NCI-H526 treated with DMSO at 0.1 percent for 48 hours (cell line): ENCODE data around the gene STXBP5L.
"Not testable (repeated sequence)": the region's sequence is repeated elsewhere in the genome, so short reads cannot be mapped to it uniquely, and the experiment has no call there.

Source experiments
- DNase-seq: peaks from one replicate; lab custom pipeline; 2025; lab: John Stamatoyannopoulos, UW

The STXBP5L gene

GRCh38 chr3:121230194-121230593, 322.2 kb downstream of the STXBP5L start:
- DNase-seq, result not testable (repeated sequence)

GRCh38 chr3:121231872-121232271, 323.9 kb downstream of the STXBP5L start:
- DNase-seq, result no peak

- DNase-seq, result no peak
These were observed 324.6 kb downstream of the STXBP5L start for GRCh38 chr3:121232309-121233225.

- no peak for DNase-seq
These were observed 335.2 kb downstream of the STXBP5L start for GRCh38 chr3:121243208-121243607.

- DNase-seq, result no peak
These were observed 344.7 kb downstream of the STXBP5L start for GRCh38 chr3:121252676-121253075.

GRCh38 chr3:121269389-121269788, 361.4 kb downstream of the STXBP5L start:
- no peak for DNase-seq

- no peak for DNase-seq
These were observed 366.4 kb downstream of the STXBP5L start for GRCh38 chr3:121274411-121274810.

GRCh38 chr3:121295452-121295851, 387.4 kb downstream of the STXBP5L start:
- no peak for DNase-seq

GRCh38 chr3:121295979-121296378, 388.0 kb downstream of the STXBP5L start:
- no peak for DNase-seq

- DNase-seq, result no peak
These were observed 416.3 kb downstream of the STXBP5L start for GRCh38 chr3:121324320-121324719.

- no peak for DNase-seq
These were observed 422.1 kb downstream of the STXBP5L start for GRCh38 chr3:121330118-121330517.

- DNase-seq, result no peak
These were observed 422.6 kb downstream of the STXBP5L start for GRCh38 chr3:121330634-121331033.

- not testable (repeated sequence) for DNase-seq
These were observed 448.0 kb downstream of the STXBP5L start for GRCh38 chr3:121355960-121356359.

GRCh38 chr3:121362035-121362734, 454.2 kb downstream of the STXBP5L start:
- DNase-seq, result no peak

- not testable (repeated sequence) for DNase-seq
These were observed 480.3 kb downstream of the STXBP5L start for GRCh38 chr3:121388308-121388707.

GRCh38 chr3:121395967-121396366, 488.0 kb downstream of the STXBP5L start:
- not testable (repeated sequence) for DNase-seq

- DNase-seq, result not testable (repeated sequence)
These were observed 490.0 kb downstream of the STXBP5L start for GRCh38 chr3:121398051-121398450.

- no peak for DNase-seq
These were observed 491.8 kb downstream of the STXBP5L start for GRCh38 chr3:121399820-121400219.

- DNase-seq, result no peak
These were observed 497.6 kb downstream of the STXBP5L start for GRCh38 chr3:121405631-121406030.

GRCh38 chr3:121411523-121411922, 503.5 kb downstream of the STXBP5L start:
- DNase-seq, result no peak

- no peak for DNase-seq
These were observed 506.9 kb downstream of the STXBP5L start for GRCh38 chr3:121414924-121415323.

- DNase-seq, result no peak
These were observed 510.2 kb downstream of the STXBP5L start for GRCh38 chr3:121418182-121418581.

GRCh38 chr3:121424549-121424948, 516.5 kb downstream of the STXBP5L start:
- DNase-seq, result no peak
